ENCODE results near the gene KCNH1. TPM values are rescaled to one million over a fixed set of nuclear protein-coding genes. Genes with fewer than 3 reads are reported as not detected.

KCNH1 gene
- total and polyA plus RNA-seq, 2 donors = 0.62 to 0.85 TPM

GRCh38 chr1:210685295-210685650, 448.7 kb downstream of the KCNH1 start:
- Histone ChIP-seq H3K4me1 (ENCODE audit: control insufficient read depth in 2 of 2, insufficient read depth in 2 of 2, low read length in 2 of 2) (no peaks in the 10 kb centered on the region), H3K4me3 (ENCODE audit: low read length in 2 of 2) (no peak overlapping the region), H3K27me3 (ENCODE audit: control insufficient read depth in 2 of 2, insufficient read depth in 1 of 2, low read length in 1 of 2) (no peaks in the 10 kb centered on the region), H3K36me3 (ENCODE audit: control insufficient read depth in 2 of 2, insufficient read depth in 2 of 2, low read length in 1 of 2) (no peaks in the 10 kb centered on the region), H3K27ac (ENCODE audit: low read depth in 1 of 2, low read length in 1 of 2) (no peak overlapping the region), H3K9me3 (ENCODE audit: control insufficient read depth in 2 of 2, insufficient read depth in 1 of 2, low read length in 1 of 2) (peaks cover 0 to 1% of the 10 kb centered on the region in 2 donors)
- DNase-seq (ENCODE audit: low read depth in 6 of 9, low spot score in 9 of 9) = no peak
- 94% methylated on average over 3 of the region's 3 CpGs for WGBS

GRCh38 chr1:210684466-210685294, 449.3 kb downstream of the KCNH1 start:
- no peak overlapping the region for H3K27ac ChIP-seq (ENCODE audit: low read depth in 1 of 2, low read length in 1 of 2)
- H3K36me3 ChIP-seq (ENCODE audit: control insufficient read depth in 2 of 2, insufficient read depth in 2 of 2, low read length in 1 of 2) = no peaks in the 10 kb centered on the region
- H3K27me3 ChIP-seq (ENCODE audit: control insufficient read depth in 2 of 2, insufficient read depth in 1 of 2, low read length in 1 of 2) = no peaks in the 10 kb centered on the region
- DNase-seq (ENCODE audit: low read depth in 6 of 9, low spot score in 9 of 9) = peak in 1 of 9 donors; percentile 10
- peaks cover 0 to 1% of the 10 kb centered on the region in 2 donors for H3K9me3 ChIP-seq (ENCODE audit: control insufficient read depth in 2 of 2, insufficient read depth in 1 of 2, low read length in 1 of 2)
- no peaks in the 10 kb centered on the region for H3K4me1 ChIP-seq (ENCODE audit: control insufficient read depth in 2 of 2, insufficient read depth in 2 of 2, low read length in 2 of 2)
- 87% methylated on average over 5 of the region's 5 CpGs for WGBS
- no peak overlapping the region for H3K4me3 ChIP-seq (ENCODE audit: low read length in 2 of 2)

DNA sequence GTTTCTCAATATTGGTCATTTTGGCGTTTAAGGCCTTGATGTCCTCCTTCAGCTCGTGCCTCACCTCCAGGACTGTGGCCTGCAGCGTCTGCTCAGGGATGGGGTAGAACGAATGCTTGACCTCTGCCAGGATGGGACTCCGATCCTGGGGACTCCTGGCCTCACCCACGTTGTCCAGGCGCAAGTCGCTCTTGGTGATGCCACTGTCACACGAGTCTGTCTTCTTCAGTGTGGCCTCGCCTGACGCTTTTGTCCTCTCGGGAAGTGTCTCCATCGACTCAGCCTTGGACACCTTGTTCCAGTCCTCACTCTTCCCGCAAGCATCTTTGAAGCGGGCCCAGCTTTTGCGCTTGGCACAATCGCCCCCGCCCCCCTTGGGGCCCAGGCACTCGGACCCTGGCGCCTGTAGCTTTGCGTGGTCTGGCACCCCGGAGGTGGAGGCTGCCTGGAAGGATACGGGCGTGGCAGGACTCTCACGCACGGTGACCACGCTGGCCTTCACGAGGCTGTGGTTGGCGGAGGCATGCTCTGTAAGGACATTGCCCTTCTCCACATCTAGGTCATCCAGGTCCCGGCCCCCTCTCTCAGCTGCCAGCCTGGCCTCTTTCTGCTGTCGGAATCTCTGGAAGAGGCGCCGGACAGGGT, 450.4 kb downstream of the KCNH1 start:
- H3K27ac ChIP-seq (ENCODE audit: low read depth in 1 of 2, low read length in 1 of 2) = no peak overlapping the region
- H3K4me3 ChIP-seq (ENCODE audit: low read length in 2 of 2) = no peak overlapping the region
- DNase-seq (ENCODE audit: low read depth in 6 of 9, low spot score in 9 of 9) = no peak
- H3K36me3 ChIP-seq (ENCODE audit: control insufficient read depth in 2 of 2, insufficient read depth in 2 of 2, low read length in 1 of 2) = no peaks in the 10 kb centered on the region
- no peaks in the 10 kb centered on the region for H3K4me1 ChIP-seq (ENCODE audit: control insufficient read depth in 2 of 2, insufficient read depth in 2 of 2, low read length in 2 of 2)
- H3K9me3 ChIP-seq (ENCODE audit: control insufficient read depth in 2 of 2, insufficient read depth in 1 of 2, low read length in 1 of 2) = peaks cover 0 to 1% of the 10 kb centered on the region in 2 donors
- 99% methylated on average over 33 of the region's 33 CpGs for WGBS
- no peaks in the 10 kb centered on the region for H3K27me3 ChIP-seq (ENCODE audit: control insufficient read depth in 2 of 2, insufficient read depth in 1 of 2, low read length in 1 of 2)

DNA sequence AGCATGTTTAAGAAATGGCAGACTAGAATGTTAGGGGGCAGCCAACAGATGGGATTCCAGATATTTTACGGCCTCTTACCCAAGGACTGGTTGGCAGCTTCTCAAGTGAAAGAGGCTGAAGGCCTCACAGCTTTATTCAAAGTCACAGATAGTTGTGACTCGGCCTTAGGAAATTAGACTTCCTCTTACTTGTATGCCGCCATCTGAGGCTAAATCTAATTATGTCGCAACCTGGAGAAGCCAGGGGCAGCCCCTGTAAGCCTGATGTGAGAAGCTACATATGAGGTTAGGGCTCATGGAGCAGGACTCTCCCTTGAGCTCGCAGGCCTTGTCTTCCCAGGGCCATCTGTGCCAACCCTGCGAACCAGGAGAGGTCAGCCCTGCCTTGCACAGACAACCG, 452.8 kb downstream of the KCNH1 start:
- no peaks in the 10 kb centered on the region for H3K27me3 ChIP-seq (ENCODE audit: control insufficient read depth in 2 of 2, insufficient read depth in 1 of 2, low read length in 1 of 2)
- no peak overlapping the region for H3K4me3 ChIP-seq (ENCODE audit: low read length in 2 of 2)
- 88% methylated on average over 7 of the region's 7 CpGs for WGBS
- no peak overlapping the region for H3K27ac ChIP-seq (ENCODE audit: low read depth in 1 of 2, low read length in 1 of 2)
- no peak for DNase-seq (ENCODE audit: low read depth in 6 of 9, low spot score in 9 of 9)
- no peaks in the 10 kb centered on the region for H3K36me3 ChIP-seq (ENCODE audit: control insufficient read depth in 2 of 2, insufficient read depth in 2 of 2, low read length in 1 of 2)
- H3K9me3 ChIP-seq (ENCODE audit: control insufficient read depth in 2 of 2, insufficient read depth in 1 of 2, low read length in 1 of 2) = no peaks in the 10 kb centered on the region
- no peaks in the 10 kb centered on the region for H3K4me1 ChIP-seq (ENCODE audit: control insufficient read depth in 2 of 2, insufficient read depth in 2 of 2, low read length in 2 of 2)

- H3K27ac ChIP-seq (ENCODE audit: low read depth in 1 of 2, low read length in 1 of 2) = no peak overlapping the region
- H3K4me1 ChIP-seq (ENCODE audit: control insufficient read depth in 2 of 2, insufficient read depth in 2 of 2, low read length in 2 of 2) = no peaks in the 10 kb centered on the region
- 96% methylated on average over 3 of the region's 3 CpGs for WGBS
- DNase-seq (ENCODE audit: low read depth in 6 of 9, low spot score in 9 of 9) = no peak
- no peaks in the 10 kb centered on the region for H3K36me3 ChIP-seq (ENCODE audit: control insufficient read depth in 2 of 2, insufficient read depth in 2 of 2, low read length in 1 of 2)
- H3K4me3 ChIP-seq (ENCODE audit: low read length in 2 of 2) = no peak overlapping the region
- no peaks in the 10 kb centered on the region for H3K27me3 ChIP-seq (ENCODE audit: control insufficient read depth in 2 of 2, insufficient read depth in 1 of 2, low read length in 1 of 2)
- H3K9me3 ChIP-seq (ENCODE audit: control insufficient read depth in 2 of 2, insufficient read depth in 1 of 2, low read length in 1 of 2) = no peaks in the 10 kb centered on the region
Observed at GRCh38 chr1:210678306-210678705, 455.6 kb downstream of the KCNH1 start.

GRCh38 chr1:210677533-210677932, 456.4 kb downstream of the KCNH1 start:
- H3K27me3 ChIP-seq (ENCODE audit: control insufficient read depth in 2 of 2, insufficient read depth in 1 of 2, low read length in 1 of 2) = no peaks in the 10 kb centered on the region
- 84% methylated on average over 4 of the region's 4 CpGs for WGBS
- H3K36me3 ChIP-seq (ENCODE audit: control insufficient read depth in 2 of 2, insufficient read depth in 2 of 2, low read length in 1 of 2) = no peaks in the 10 kb centered on the region
- DNase-seq (ENCODE audit: low read depth in 6 of 9, low spot score in 9 of 9) = no peak
- no peak overlapping the region for H3K4me3 ChIP-seq (ENCODE audit: low read length in 2 of 2)
- no peaks in the 10 kb centered on the region for H3K9me3 ChIP-seq (ENCODE audit: control insufficient read depth in 2 of 2, insufficient read depth in 1 of 2, low read length in 1 of 2)
- no peaks in the 10 kb centered on the region for H3K4me1 ChIP-seq (ENCODE audit: control insufficient read depth in 2 of 2, insufficient read depth in 2 of 2, low read length in 2 of 2)
- no peak overlapping the region for H3K27ac ChIP-seq (ENCODE audit: low read depth in 1 of 2, low read length in 1 of 2)

DNA sequence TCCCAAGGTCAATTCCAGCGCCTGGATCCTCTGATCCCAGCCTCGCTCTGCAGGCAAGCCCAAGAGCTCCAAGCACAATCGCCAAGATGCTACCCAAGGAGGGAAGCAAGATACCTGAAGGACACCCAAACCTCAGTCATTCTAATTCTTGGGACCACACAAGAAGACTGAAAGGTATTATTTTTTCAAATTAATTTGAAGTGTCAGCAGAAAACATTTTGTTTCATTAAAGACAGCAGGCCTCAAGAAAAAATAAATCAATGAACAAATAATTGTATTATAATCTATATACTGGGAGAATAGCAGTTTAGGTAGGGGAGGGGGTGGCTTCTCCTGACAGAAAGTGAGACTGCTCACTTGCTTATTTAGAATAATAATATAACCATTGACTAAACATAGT, 457.4 kb downstream of the KCNH1 start:
- Histone ChIP-seq H3K4me3 (ENCODE audit: low read length in 2 of 2) (no peak overlapping the region), H3K27me3 (ENCODE audit: control insufficient read depth in 2 of 2, insufficient read depth in 1 of 2, low read length in 1 of 2) (no peaks in the 10 kb centered on the region), H3K4me1 (ENCODE audit: control insufficient read depth in 2 of 2, insufficient read depth in 2 of 2, low read length in 2 of 2) (no peaks in the 10 kb centered on the region), H3K9me3 (ENCODE audit: control insufficient read depth in 2 of 2, insufficient read depth in 1 of 2, low read length in 1 of 2) (no peaks in the 10 kb centered on the region), H3K36me3 (ENCODE audit: control insufficient read depth in 2 of 2, insufficient read depth in 2 of 2, low read length in 1 of 2) (no peaks in the 10 kb centered on the region), H3K27ac (ENCODE audit: low read depth in 1 of 2, low read length in 1 of 2) (no peak overlapping the region)
- WGBS = 97% methylated on average over 3 of the region's 3 CpGs
- no peak for DNase-seq (ENCODE audit: low read depth in 6 of 9, low spot score in 9 of 9)

DNA sequence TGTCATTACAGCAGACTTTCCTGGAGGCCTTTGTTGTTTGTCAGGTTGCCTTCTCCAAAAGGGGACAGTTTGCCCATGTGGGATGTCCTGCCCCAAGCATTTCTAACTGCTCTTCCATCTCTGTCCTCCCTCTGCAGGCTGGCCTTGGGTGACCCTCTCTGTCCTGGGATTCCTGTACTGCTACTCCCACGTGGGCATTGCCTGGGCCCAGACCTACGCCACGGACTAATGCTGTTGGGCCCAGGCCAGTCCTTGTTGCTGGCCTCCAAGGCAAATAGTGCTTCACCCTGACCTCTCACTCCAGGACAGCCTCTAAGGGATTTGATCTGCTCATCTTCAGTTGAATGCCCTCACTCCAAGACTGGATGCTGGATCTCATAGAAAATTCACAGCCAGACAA, 459.8 kb downstream of the KCNH1 start:
- H3K27me3 ChIP-seq (ENCODE audit: control insufficient read depth in 2 of 2, insufficient read depth in 1 of 2, low read length in 1 of 2) = no peaks in the 10 kb centered on the region
- H3K4me3 ChIP-seq (ENCODE audit: low read length in 2 of 2) = no peak overlapping the region
- DNase-seq (ENCODE audit: low read depth in 6 of 9, low spot score in 9 of 9) = no peak
- 98% methylated on average over 3 of the region's 3 CpGs for WGBS
- no peaks in the 10 kb centered on the region for H3K36me3 ChIP-seq (ENCODE audit: control insufficient read depth in 2 of 2, insufficient read depth in 2 of 2, low read length in 1 of 2)
- H3K4me1 ChIP-seq (ENCODE audit: control insufficient read depth in 2 of 2, insufficient read depth in 2 of 2, low read length in 2 of 2) = no peaks in the 10 kb centered on the region
- H3K27ac ChIP-seq (ENCODE audit: low read depth in 1 of 2, low read length in 1 of 2) = no peak overlapping the region
- no peaks in the 10 kb centered on the region for H3K9me3 ChIP-seq (ENCODE audit: control insufficient read depth in 2 of 2, insufficient read depth in 1 of 2, low read length in 1 of 2)

DNA sequence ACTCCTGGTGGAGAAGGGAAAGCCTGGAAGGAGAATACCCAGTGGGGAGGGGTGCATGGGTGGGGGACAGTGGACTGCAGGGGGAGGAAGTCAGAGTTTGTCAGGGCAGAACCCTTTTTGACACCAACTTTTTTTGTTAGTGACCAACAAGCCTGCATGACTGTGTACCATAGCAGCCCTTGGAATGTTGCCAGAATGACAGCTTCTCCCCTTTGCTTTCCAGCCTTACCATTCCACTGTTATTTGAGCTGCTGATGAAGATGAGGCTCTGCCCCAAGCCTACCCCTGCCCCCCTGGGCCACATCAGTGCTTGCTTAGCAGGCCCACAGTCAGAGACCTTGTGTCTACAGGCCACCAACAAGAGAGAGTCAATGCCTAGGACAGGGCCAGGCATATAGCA, 464.0 kb downstream of the KCNH1 start:
- no peak for DNase-seq (ENCODE audit: low read depth in 6 of 9, low spot score in 9 of 9)
- Histone ChIP-seq H3K36me3 (ENCODE audit: control insufficient read depth in 2 of 2, insufficient read depth in 2 of 2, low read length in 1 of 2) (no peaks in the 10 kb centered on the region), H3K27me3 (ENCODE audit: control insufficient read depth in 2 of 2, insufficient read depth in 1 of 2, low read length in 1 of 2) (no peaks in the 10 kb centered on the region), H3K4me1 (ENCODE audit: control insufficient read depth in 2 of 2, insufficient read depth in 2 of 2, low read length in 2 of 2) (no peaks in the 10 kb centered on the region), H3K27ac (ENCODE audit: low read depth in 1 of 2, low read length in 1 of 2) (no peak overlapping the region), H3K9me3 (ENCODE audit: control insufficient read depth in 2 of 2, insufficient read depth in 1 of 2, low read length in 1 of 2) (no peaks in the 10 kb centered on the region), H3K4me3 (ENCODE audit: low read length in 2 of 2) (no peak overlapping the region)
